GM19351 (cell line): ENCODE results near the gene SCAMP1.
"Not testable (repeated sequence)": the region's sequence is repeated elsewhere in the genome, so short reads cannot be mapped to it uniquely, and the experiment has no call there.

Experiments used
- ATAC-seq: cut with Tn5 transposase; IDR thresholded peaks from one replicate; pipeline ENCODE4 v1.9.1; 2021; ENCODE audit warnings: mild to moderate bottlenecking, moderate library complexity; ENCODE audit not compliant: unreplicated experiment

The SCAMP1 gene

DNA sequence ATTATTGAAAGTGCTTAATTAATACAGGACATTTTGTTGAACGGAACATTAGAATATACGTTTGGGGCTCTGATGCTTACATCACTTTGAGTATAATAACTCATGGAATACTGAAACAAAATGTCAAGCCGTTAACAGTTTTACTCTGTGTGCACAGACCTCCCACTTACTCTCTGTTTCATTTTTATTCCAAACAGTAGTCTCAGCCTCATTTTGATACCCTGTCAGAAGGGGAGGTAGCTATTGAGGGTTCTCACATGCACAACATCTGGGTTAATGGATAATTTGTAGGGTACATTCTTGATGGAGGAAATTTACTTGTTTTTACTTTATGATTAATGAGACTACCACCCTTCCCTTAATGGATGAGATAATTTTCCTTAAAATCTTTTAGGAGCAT is 59.0 kb downstream of the SCAMP1 start:
- ATAC-seq, result no peak

- ATAC-seq, result no peak
Measured at GRCh38 chr5:78420548-78420947, 60.1 kb downstream of the SCAMP1 start.

GRCh38 chr5:78424665-78425064 is 64.2 kb downstream of the SCAMP1 start:
- no peak for ATAC-seq

GRCh38 chr5:78429332-78429980 is 69.0 kb downstream of the SCAMP1 start:
- ATAC-seq, result no peak

GRCh38 chr5:78430866-78431265 is 70.4 kb downstream of the SCAMP1 start:
- ATAC-seq, result no peak

DNA sequence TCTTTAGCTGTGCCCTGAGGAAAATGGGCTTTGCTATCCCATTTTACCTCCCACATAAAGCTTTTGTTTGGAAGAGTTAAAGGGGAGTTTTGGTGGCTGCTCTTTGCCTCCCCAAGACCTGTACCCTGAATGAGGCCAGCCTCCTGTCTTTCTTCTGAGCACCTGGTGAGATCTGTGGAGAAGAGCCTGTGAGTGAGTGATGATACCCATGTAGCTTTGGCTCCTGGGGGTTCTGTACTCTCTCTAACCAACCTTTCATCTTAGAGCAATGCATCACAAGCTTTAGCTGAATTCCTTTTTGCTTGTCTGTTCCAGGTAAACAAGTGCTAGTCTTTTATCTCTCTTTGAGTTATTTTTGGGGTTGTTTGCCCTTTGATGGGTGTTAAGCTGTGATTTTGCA is 73.6 kb downstream of the SCAMP1 start:
- ATAC-seq, result no peak

DNA sequence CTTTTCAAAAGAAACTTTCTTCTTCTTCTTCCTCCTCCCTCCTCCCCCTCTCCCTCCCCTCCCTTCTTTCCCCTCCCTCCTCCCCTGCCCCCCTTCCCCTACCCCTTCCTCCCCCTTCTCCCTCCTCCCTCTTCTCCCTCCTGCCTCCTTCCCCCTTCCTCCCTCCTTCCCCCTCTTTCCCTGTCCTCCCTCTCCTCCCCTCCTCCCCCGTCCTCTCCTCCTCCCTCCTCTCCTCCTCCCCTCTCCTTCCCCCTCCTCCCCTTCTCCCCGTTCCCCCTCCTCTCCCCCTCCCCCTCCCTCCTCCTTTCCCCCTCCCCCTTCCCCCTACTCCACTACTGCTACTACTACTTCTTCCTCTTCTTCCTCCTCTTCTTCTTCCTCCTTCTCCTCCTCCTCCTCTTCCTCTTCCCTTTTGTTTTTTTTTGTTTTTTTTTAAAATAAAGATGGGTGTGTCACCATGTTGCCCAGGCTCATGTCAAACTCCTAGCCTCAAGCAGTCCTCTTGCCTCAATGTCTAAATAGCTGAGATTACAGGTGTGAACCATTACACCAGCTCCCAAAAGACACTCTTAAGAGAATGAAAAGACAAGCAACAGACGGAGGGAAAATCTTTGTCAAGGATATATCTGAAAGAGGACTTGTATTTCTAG is 87.5 kb downstream of the SCAMP1 start:
- ATAC-seq, result no peak

DNA sequence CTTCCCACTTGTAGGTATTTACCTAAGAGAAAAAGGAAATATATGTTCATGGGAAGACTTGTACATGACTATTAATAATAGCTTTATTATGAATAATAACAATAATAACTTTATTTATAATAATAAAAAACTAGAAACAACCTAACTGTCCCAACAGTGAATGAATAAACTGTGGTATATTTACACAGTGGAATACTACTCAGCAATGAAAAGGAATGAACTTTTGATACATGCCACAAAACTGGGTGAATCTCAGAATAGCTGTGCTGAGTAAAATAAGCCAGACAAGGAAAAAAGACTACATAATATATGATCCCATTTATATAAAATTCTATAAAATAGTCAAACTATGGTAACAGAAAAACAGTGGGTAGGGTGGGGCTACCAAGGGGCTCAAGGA is 88.7 kb downstream of the SCAMP1 start:
- ATAC-seq, result no peak

DNA sequence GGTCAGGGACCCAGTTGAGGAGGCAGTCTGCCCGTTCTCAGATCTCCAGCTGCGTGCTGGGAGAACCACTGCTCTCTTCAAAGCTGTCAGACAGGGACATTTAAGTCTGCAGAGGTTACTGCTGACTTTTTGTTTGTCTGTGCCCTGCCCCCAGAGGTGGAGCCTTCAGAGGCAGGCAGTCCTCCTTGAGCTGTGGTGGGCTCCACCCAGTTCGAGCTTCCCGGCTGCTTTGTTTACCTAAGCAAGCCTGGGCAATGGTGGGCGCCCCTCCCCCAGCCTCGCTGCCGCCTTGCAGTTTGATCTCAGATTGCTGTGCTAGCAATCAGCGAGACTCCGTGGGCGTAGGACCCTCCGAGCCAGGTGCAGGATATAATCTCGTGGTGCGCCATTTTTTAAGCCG is 97.1 kb downstream of the SCAMP1 start:
- ATAC-seq, result not testable (repeated sequence)

GRCh38 chr5:78458843-78459242 is 98.4 kb downstream of the SCAMP1 start:
- no peak for ATAC-seq

- no peak for ATAC-seq
Measured at GRCh38 chr5:78467140-78467539, 106.7 kb downstream of the SCAMP1 start.

GRCh38 chr5:78467752-78468357 is 107.4 kb downstream of the SCAMP1 start:
- no peak for ATAC-seq

DNA sequence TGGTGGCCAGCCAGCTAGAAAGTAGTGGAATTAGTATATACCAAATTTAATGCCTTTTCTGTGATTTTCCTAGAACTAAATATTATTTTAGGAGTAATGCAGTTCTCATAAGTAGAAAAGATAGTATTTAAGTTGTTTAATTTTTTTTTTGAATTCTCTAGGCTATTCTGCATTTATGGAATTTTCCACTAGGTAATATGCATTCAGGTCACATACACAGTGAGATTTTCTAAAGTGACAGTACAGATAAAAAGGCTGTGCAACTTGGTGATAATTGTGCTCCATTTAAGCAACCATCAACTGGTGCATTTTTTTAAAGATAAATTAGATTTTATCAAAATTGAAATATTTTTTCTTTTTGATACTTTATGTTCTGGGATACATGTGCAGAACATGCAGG is 111.5 kb downstream of the SCAMP1 start:
- ATAC-seq, result no peak

- no peak for ATAC-seq
Measured at GRCh38 chr5:78472469-78473106, 112.2 kb downstream of the SCAMP1 start.

DNA sequence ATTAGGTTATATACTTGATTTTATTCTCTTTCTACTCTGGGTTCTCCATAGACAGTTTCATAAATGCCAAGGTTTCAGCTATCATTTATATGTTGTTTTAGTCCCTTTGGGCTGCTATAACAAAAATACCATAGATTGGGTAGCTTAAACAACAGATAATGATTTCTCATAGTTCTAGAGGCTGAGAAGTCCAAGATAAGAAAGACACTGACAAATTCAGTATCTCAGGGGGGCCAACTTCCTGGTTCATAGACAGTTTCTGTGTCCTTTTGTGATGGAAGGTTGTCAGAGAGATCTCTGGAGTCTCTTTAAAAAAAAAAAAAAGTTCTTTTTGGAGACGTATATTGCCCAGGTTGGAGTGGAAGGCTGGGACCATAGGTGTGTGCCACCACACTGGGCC is 113.3 kb downstream of the SCAMP1 start:
- no peak for ATAC-seq

DNA sequence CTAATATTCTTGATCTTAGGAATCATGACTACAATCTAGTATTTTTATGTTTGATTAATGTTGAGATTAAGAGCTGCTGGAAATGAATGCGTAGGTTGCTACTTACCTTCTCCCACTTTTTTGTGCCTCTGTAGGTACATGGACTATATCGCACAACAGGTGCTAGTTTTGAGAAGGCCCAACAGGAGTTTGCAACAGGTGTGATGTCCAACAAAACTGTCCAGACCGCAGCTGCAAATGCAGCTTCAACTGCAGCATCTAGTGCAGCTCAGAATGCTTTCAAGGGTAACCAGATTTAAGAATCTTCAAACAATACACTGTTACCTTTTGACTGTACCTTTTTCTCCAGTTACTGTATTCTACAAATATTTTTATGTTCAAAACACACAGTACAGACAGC is 115.0 kb downstream of the SCAMP1 start:
- ATAC-seq, result no peak

- no peak for ATAC-seq
Measured at GRCh38 chr5:78476795-78477194, 116.4 kb downstream of the SCAMP1 start.

DNA sequence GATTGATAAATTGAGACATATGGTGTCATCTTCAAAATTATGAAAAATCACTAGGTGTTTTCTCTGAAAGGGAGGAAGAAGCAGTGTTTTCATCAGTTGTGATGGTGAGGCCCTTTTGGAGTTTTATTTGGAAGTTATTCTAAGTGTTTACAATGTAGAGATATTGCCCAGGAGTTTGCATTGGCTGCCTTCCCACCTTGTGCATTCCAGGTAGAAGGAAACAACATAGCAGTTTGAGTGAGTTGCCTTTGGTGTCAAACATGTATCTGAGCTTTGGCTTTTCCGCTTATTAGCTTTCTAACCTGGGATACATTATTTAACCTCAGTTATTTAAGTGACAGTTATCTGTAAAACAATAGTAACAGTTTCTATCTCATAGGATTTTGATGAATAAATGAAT is 122.5 kb downstream of the SCAMP1 start:
- ATAC-seq, result no peak

GRCh38 chr5:78483809-78484521 is 123.5 kb downstream of the SCAMP1 start:
- peak; percentile 83 for ATAC-seq

GRCh38 chr5:78486218-78486617 is 125.8 kb downstream of the SCAMP1 start:
- ATAC-seq, result no peak

DNA sequence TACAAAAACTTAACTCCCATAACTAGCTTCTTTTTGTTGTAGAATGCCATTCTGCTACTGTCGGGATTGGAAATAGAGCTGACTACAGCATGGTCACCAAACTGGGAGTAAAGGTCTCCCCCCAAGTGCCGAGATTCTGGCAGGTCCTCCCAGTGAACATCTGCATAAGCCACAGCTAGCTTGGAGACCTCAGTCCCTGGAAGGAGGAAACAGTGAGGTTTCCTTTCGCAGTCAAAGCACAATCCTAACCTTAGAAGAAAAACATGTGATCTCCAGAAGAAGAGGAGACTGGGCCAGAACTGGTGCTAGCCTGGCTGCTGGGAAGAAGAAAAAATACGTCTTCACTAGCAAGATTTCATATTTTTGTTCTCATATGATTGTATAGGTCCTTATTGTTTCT is 127.4 kb downstream of the SCAMP1 start:
- ATAC-seq, result no peak
